ENCODE measurements around the gene GRIK5. TPM values are rescaled to one million over a fixed set of nuclear protein-coding genes. Genes with fewer than 3 reads are reported as not detected.
"Not testable (repeated sequence)": the region's sequence is repeated elsewhere in the genome, so short reads cannot be mapped to it uniquely, and the experiment has no call there.

Gene GRIK5
- total RNA-seq, 1 experiment from 2014 or later: 0.12 TPM

DNA sequence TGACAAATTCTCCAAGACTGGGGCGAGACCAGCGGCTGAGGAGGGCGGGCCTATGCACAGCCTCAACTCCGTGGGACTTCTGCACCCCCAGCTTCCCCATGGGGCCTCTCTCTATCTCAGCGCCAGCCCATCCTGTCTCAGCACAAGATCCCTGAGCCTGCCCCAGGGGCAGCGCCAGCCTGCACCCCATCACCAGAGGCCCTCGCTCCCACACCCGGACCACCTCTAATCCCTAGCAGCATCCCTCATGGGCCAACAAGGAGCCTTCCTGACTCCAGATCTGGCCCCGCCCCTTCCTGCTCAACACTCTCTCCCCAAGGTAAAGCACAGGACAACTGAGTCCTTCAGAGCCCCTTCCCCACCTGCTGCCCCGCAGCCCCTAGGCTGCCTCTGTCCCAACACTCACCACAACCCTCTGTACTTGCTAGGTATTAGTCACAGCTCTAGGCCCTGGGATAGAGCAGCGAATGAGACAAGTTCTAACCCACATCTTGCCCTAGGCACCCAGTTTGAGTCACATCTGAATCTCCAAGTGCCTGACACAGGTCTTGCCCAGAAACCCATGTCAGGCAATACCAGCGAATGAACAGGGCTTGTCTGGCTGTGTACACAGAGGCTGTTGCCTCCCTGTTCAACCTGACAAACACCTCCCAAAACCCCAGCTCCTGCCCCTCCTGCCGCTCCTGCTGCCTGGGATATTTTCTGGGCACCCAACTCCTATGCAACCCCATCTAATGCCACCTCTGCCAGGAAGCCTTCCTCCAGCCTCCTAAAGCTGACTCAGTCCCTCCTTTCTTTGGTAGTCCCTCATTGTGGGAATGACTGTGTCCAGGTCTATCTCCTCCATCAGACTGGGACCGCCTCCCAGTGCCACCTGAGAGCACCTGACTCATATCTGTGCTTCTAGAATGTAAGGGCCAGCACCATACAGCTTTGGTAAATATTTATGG is 18.6 kb downstream of the GRIK5 start:
- no peak for DNase-seq (ENCODE audit: low spot score)

GRCh38 chr19:42048992-42049391 is 21.0 kb downstream of the GRIK5 start:
- no peak for DNase-seq (ENCODE audit: low spot score)

- DNase-seq (ENCODE audit: low spot score): no peak
Observed at GRCh38 chr19:42045575-42045974, 24.4 kb downstream of the GRIK5 start.

DNA sequence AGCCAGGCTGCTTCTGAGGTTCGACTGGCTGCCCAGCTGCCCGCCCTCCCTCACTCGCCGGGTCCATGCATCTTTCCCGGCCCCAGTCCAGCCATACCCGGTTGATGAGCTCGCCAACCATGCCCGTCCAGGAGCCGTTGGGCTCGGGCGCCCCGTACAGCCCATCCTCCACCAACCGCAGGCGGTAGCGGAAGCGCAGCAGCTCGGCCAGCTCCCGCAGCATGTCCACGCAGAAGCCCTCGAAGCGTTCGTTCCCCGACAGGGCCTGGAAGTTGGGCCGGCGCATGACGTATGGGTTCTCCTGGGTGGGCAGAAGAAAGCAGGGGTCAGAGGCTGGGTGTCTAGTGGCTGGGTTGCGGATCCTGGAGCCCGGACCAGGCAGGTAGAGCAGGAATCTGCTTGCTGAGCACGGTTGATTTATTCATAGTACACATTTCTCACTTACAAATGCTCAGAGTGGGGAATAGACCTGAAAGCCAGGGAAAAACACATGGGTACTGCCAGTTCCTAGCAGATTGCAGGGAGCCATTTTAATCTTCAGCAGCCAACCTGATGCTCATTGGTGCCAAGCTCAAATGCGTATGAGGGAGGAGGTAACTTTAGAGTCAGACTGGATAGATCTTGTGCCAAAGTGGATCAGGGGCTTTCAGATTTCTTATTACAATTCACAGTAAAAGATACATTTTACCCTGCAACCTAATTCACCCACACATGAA is 27.4 kb downstream of the GRIK5 start:
- no peak for DNase-seq (ENCODE audit: low spot score)

- not testable (repeated sequence) for DNase-seq (ENCODE audit: low spot score)
Observed at GRCh38 chr19:42040491-42040890, 29.5 kb downstream of the GRIK5 start.

DNA sequence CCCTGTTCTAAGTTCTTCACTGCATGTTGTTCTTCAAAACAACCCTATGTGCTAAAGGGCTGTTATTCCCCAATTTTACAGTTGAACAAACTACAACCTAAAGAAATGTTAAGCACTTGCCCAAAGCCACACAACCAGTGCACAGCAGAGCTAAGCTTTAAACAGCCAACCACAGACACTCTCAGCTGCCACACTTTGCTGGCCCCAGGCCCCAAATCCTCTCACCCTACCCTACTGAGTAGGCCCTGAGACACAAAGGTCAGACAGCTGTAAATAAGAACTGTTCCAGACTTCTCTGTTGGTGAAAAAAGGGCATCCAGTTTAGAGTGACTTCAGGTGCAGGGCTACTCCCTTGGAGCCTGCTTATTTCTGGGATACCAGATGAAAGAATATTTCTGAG is 30.0 kb downstream of the GRIK5 start:
- no peak for DNase-seq (ENCODE audit: low spot score)

GRCh38 chr19:42038666-42039065 is 31.3 kb downstream of the GRIK5 start:
- no peak for DNase-seq (ENCODE audit: low spot score)

GRCh38 chr19:42037649-42038048 is 32.4 kb downstream of the GRIK5 start:
- DNase-seq (ENCODE audit: low spot score): no peak

DNA sequence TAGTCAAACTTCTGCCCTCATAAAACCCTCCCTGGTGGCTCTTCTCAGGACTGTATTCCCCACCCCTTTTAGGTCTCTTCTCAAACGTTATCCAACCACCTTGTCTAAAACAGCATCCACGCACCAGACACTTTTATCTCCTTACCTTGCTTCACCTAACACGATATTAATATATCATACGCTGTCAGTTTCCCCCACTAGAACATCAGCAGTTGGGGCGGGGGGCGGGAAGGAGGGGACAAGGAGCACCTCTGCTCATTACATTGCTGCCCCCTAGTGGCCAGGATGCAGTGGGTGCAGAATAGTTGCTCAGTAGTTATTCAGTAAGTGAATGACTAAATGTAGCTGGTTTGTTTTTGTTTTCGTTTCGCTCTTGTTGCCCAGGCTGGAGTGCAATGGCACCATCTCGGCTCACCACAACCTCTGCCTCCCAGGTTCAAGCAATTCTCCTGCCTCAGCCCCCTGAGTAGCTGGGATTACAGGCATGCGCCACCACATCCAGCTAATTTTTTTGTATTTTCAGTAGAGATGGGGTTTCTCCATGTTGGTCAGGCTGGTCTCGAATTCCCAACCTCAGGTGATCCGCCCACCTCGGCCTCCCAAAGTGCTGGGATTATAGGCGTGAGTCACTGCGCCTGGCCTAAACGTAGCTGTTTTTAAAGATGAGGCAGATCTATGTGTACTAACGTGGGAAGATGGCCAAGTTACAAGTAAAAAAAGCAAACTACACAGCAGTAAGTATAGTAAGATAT is 35.2 kb downstream of the GRIK5 start:
- DNase-seq (ENCODE audit: low spot score): peak; percentile 81

- DNase-seq (ENCODE audit: low spot score): no peak
Observed at GRCh38 chr19:42033413-42033812, 36.6 kb downstream of the GRIK5 start.

GRCh38 chr19:42032431-42032830 is 37.6 kb downstream of the GRIK5 start:
- DNase-seq (ENCODE audit: low spot score): no peak

GRCh38 chr19:42030645-42031440 is 39.2 kb downstream of the GRIK5 start:
- DNase-seq (ENCODE audit: low spot score): no peak

- DNase-seq (ENCODE audit: low spot score): no peak
Observed at GRCh38 chr19:42028304-42029216, 41.4 kb downstream of the GRIK5 start.

DNA sequence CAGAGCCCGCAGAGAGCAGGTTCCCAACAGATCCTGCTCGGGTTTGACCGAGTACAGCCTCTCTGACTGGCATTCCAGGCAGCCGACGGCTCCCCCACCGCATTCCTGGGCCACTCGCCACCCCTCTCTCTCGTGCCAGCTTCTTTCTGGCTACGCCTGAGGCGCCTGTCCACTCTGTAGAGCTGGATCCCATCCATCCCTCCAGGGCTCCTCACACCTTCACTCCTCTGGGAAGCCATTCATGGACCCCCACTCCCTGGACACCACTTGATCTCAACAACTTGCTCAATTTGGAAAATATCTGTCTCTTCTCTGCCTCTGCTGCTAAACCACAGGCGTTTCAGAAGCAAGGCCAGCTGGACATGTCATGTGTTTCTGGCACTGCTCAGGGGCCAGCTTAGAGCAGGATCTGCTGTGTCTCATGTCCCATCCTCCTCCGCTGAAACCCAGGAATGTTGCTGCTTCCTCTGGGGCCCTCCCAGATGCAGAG is 45.3 kb downstream of the GRIK5 start:
- peak; percentile 30 for DNase-seq (ENCODE audit: low spot score)

DNA sequence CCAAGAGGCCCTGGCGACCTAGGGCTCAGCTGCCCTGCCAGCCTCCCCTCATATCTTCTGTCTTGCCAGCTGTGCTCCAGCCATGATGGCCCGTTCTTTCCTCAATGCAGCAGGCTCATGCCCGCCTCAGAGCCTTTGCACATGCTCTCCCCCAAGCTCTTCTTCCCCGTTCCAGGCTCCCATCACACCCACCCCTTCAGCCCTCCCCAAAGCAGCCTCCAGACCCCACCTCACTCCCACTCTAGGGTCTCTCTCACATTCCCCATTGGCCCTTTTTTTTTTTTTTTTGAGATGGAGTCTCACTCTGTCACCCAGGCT is 46.1 kb downstream of the GRIK5 start:
- no peak for DNase-seq (ENCODE audit: low spot score)

GRCh38 chr19:42023121-42023942 is 46.7 kb downstream of the GRIK5 start:
- no peak for DNase-seq (ENCODE audit: low spot score)

DNA sequence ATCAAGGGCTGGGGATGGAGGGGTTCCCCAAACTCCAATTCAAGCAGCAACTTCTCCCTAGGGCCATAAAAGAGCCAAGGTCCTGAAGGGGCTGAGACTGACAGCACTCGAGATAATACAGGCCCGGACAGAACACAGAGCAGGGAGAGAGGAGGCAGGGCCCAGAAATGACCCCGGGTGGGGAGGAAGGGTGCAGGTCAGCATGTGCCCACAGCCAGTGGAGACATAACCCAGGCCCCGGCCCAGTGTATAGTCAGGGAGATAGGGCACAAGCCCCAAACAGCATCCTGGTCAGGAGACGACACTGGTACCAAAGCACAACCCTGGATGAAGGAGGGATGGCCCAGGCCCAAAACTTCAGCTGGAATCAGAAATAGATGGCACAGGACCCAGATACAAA is 47.4 kb downstream of the GRIK5 start:
- DNase-seq (ENCODE audit: low spot score): no peak

GRCh38 chr19:42021185-42021584 is 48.8 kb downstream of the GRIK5 start:
- DNase-seq (ENCODE audit: low spot score): no peak

DNA sequence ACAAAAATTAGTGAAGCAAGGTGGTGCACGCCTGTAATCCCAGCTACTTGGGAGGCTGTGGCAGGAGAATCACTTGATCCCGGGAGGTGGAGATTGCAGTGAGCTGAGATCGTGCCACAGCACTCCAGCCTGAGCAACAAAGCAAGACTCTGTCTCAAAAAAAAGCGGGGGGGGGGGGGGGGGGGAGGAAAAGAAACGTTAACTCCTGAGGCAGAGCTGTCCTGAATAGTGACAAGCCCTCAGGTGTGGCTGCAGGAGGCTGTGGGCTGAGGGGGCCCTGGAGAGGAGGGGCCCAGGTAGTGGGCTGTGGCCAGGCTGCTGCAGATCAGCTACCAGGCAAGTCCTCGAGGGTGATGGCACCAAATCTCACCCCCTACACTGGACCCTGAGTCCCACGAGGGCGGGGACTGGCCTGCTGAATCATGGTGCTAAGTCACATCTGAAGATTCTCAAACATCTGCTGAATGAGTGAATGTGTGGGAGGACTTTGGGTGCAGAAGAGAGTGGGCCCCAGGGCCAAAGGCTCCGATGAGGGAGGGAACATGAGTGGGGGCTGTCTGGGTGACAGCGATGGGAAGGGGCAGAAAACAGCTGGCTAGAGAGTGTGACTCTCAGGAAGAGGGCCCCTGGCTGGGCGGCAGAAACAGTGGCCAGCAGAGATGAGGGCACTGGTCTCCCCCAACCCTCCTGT is 51.4 kb downstream of the GRIK5 start:
- no peak for DNase-seq (ENCODE audit: low spot score)
